ENCODE results near the gene SLIT1.

DNA sequence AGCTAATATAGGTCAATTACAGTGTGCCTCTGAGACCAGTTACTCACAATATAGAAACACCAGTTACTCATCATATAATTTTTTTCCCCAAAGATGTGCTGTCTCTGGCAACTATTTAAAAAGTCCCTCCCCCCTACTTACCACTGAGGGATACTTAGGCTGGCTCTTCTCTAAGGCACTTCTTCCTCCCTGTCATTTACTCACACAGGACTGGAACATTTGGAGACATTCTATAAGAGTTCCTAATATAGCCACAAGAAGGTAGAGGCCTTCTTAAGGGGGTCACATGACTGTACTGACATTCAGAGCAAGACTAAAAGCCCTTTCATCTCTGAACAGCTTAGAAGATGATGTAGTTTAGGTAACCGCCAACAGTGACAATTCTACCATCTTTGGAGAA, 44.4 kb upstream of the SLIT1 start:
- TF ChIP-seq CTCF (IDR thresholded peaks at IDR 0.05) (no peak), POLR2A (IDR thresholded peaks at IDR 0.05) (no peak)

All from adrenal gland (tissue), 5 donors.